ENCODE data around the gene ANKRD36. TPM values are rescaled to one million over a fixed set of nuclear protein-coding genes. Genes with fewer than 3 reads are reported as not detected.

Gene ANKRD36
- total and polyA plus RNA-seq, 10 of the 15 experiments (the other 5 are each of a cell fraction or from before 2014, with no cell fraction given): 8.1 to 19.5 (median 13.0) TPM

GRCh38 chr2:97067279-97068004, 45.5 kb upstream of the ANKRD36 start:
- ChIA-PET CTCF (no interaction called here), POLR2A (no interaction called here), SMC1A (ENCODE audit: uncharacterized antibody, unreplicated experiment) (no interaction called here), RAD21 (ENCODE audit: unreplicated experiment) (no interaction called here)
- DNase-seq (ENCODE audit: low read depth, low spot score) (no peak), FAIRE-seq (no peak), ATAC-seq (no peak)
- Histone ChIP-seq H2AFZ (ENCODE audit: control insufficient read depth, low read depth, low read length) (no peak overlapping the region), H3K36me3 (ENCODE audit: control insufficient read depth in 2 of 2, insufficient read depth in 2 of 2, low read length in 1 of 2) (no peaks in the 10 kb centered on the region), H3K27me3 (replicated peaks in 1 of 2; ENCODE audit: control insufficient read depth in 2 of 2, insufficient read depth in 2 of 2, low read length in 1 of 2) (peaks cover 5 to 6% of the 10 kb centered on the region in 2 experiments; a peak in 3 of 4 replicates), H3K4me3 (no peak overlapping the region), H3K4me2 (ENCODE audit: control insufficient read depth, insufficient read depth) (no peak overlapping the region), H4K20me1 (ENCODE audit: control insufficient read depth, insufficient read depth) (no peaks in the 10 kb centered on the region), H3K9me3 (replicated peaks; ENCODE audit: control insufficient read depth, insufficient read depth, low read length) (no peaks in the 10 kb centered on the region), H3K4me1 (ENCODE audit: control insufficient read depth, insufficient read depth, low read length) (no peaks in the 10 kb centered on the region), H3K9ac (ENCODE audit: control insufficient read depth, insufficient read depth, low read length) (no peak overlapping the region), H3K79me2 (ENCODE audit: control insufficient read depth, insufficient read depth, low read length) (no peaks in the 10 kb centered on the region), H3K27ac (ENCODE audit: control insufficient read depth, insufficient read depth) (no peak overlapping the region)
- in situ Hi-C loops (cut with MboI): no loop called here
- intact Hi-C loops (cut with micrococcal nuclease; ENCODE audit: unreplicated experiment): no loop called here
- 34% methylated on average over 5 of the region's 5 CpGs for WGBS (ENCODE audit: insufficient coverage, insufficient replicate concordance, low lambda C conversion rate, missing lambda C conversion rate)
- BruUV-seq (replicated peaks): no TSS peak
- TF ChIP-seq BRCA1 (IDR thresholded peaks at IDR 0.05; ENCODE audit: low read depth, low read length) (no peak), GABPA (IDR thresholded peaks at IDR 0.05; ENCODE audit: low read depth) (no peak), POU2F2 (IDR thresholded peaks at IDR 0.05; ENCODE audit: borderline replicate concordance, low read depth, low read length) (no peak), SUZ12 (IDR thresholded peaks at IDR 0.05; ENCODE audit: unreplicated experiment) (no peak), CHD1 (IDR thresholded peaks at IDR 0.05; ENCODE audit: low read depth, low read length) (no peak), MXI1 (IDR thresholded peaks at IDR 0.05; ENCODE audit: low read depth, low read length) (no peak), BACH1 (IDR thresholded peaks at IDR 0.05; ENCODE audit: borderline replicate concordance) (no peak), E2F8 (IDR thresholded peaks at IDR 0.05; ENCODE audit: low read depth, partially characterized antibody) (no peak), MEF2B (IDR thresholded peaks at IDR 0.05; ENCODE audit: partially characterized antibody, poor library complexity, severe bottlenecking) (no peak), ATF3 (IDR thresholded peaks at IDR 0.05; ENCODE audit: borderline replicate concordance, extremely low read depth, low read depth, low read length) (no peak), POLR2A (IDR thresholded peaks at IDR 0.05; ENCODE audit: low read depth, low read length) (no peak), YY1 (IDR thresholded peaks at IDR 0.05; ENCODE audit: low read depth, low read length) (no peak), ELK1 (IDR thresholded peaks at IDR 0.05; ENCODE audit: low read depth, low read length) (no peak), PAX8 (IDR thresholded peaks at IDR 0.05) (no peak), ZNF207 (IDR thresholded peaks at IDR 0.05; ENCODE audit: borderline replicate concordance) (no peak), RELA (IDR thresholded peaks at IDR 0.05; ENCODE audit: borderline replicate concordance, partially characterized antibody) (no peak), HSF1 (IDR thresholded peaks at IDR 0.05; ENCODE audit: low read depth, low read length) (no peak)
